ENCODE results near the gene HCAR1. TPM values are rescaled to one million over a fixed set of nuclear protein-coding genes. Genes with fewer than 3 reads are reported as not detected.

The HCAR1 gene
- 0.02 to 0.05 TPM (median 0.04 TPM) in 5 replicates for total RNA-seq (2022; extraction: Qiagen RNA extraction)

GRCh38 chr12:122730215-122731014, at the start of gene HCAR1:
Gene HCAR1, minus strand, starts transcription at chr12:122730844. Its CDS starts 505 bp downstream, at chr12:122730339.

GRCh38 chr12:122752464-122753318, 22.0 kb upstream of the HCAR1 start, which contains the start of gene DENR:
Gene DENR, plus strand, starts transcription at chr12:122752824. Its CDS starts 878 bp downstream, at chr12:122753702.

GRCh38 chr12:122716658-122717057, 14.0 kb downstream of the HCAR1 start, which contains the start of gene HCAR3:
Gene HCAR3, minus strand, starts transcription at chr12:122716811. Its CDS starts 74 bp downstream, at chr12:122716737.

GRCh38 chr12:122702890-122703611, 27.6 kb downstream of the HCAR1 start, which contains the start of gene HCAR2:
Gene HCAR2, minus strand, starts transcription at chr12:122703357. Its CDS starts 74 bp downstream, at chr12:122703283.

Other genes with a start within 250 kb of the HCAR1 start
- 21.1 to 22.3 TPM (median 21.6 TPM) in 5 replicates for gene ZCCHC8, start 229.9 kb downstream of the HCAR1 start, total RNA-seq (2022; extraction: Qiagen RNA extraction)
- 45.1 to 66.7 TPM (median 56.4 TPM) in 5 replicates for gene RSRC2, start 203.9 kb downstream of the HCAR1 start, total RNA-seq (2022; extraction: Qiagen RNA extraction)
- gene KNTC1, start 203.6 kb downstream of the HCAR1 start, total RNA-seq (2022; extraction: Qiagen RNA extraction) = 19.4 to 21.6 TPM (median 20.5 TPM) in 5 replicates
- 0.03 to 0.06 TPM (median 0.06 TPM) in 5 replicates for gene HCAR2, start 27.5 kb downstream of the HCAR1 start, total RNA-seq (2022; extraction: Qiagen RNA extraction)
- 0.02 to 0.08 TPM (median 0.04 TPM) in 4 of 5 replicates, not detected in the other for gene HCAR3, start 14.0 kb downstream of the HCAR1 start, total RNA-seq (2022; extraction: Qiagen RNA extraction)
- gene DENR, start 22.0 kb upstream of the HCAR1 start, total RNA-seq (2022; extraction: Qiagen RNA extraction) = 49.8 to 65.8 TPM (median 51.1 TPM) in 5 replicates
- 0.03 to 0.14 TPM (median 0.06 TPM) in 5 replicates for gene CCDC62, start 43.7 kb upstream of the HCAR1 start, total RNA-seq (2022; extraction: Qiagen RNA extraction)
- 22.5 to 32.5 TPM (median 29.5 TPM) in 5 replicates for gene HIP1R, start 104.6 kb upstream of the HCAR1 start, total RNA-seq (2022; extraction: Qiagen RNA extraction)
- gene VPS37B, start 165.3 kb upstream of the HCAR1 start, total RNA-seq (2022; extraction: Qiagen RNA extraction) = 26.7 to 28.8 TPM (median 28.1 TPM) in 5 replicates
- 9.6 to 12.9 TPM (median 11.2 TPM) in 5 replicates for gene ABCB9, start 235.6 kb upstream of the HCAR1 start, total RNA-seq (2022; extraction: Qiagen RNA extraction)
- 9.4 to 19.9 TPM (median 16.7 TPM) in 5 replicates for gene OGFOD2, start 244.4 kb upstream of the HCAR1 start, total RNA-seq (2022; extraction: Qiagen RNA extraction)
- gene ARL6IP4, start 249.8 kb upstream of the HCAR1 start, total RNA-seq (2022; extraction: Qiagen RNA extraction) = 204 to 252 TPM (median 235 TPM) in 5 replicates

All from A549 treated with AZD2906 at 1 μM for 4 hours (cell line).